ENCODE results near the gene SIGLEC12. TPM values are rescaled to one million over a fixed set of nuclear protein-coding genes. Genes with fewer than 3 reads are reported as not detected.

The SIGLEC12 gene
- total and polyA plus RNA-seq, 9 of the 15 experiments (the other 6 are each of a cell fraction or from before 2014, with no cell fraction given) = 0.08 to 1.3 (median 0.54) TPM

DNA sequence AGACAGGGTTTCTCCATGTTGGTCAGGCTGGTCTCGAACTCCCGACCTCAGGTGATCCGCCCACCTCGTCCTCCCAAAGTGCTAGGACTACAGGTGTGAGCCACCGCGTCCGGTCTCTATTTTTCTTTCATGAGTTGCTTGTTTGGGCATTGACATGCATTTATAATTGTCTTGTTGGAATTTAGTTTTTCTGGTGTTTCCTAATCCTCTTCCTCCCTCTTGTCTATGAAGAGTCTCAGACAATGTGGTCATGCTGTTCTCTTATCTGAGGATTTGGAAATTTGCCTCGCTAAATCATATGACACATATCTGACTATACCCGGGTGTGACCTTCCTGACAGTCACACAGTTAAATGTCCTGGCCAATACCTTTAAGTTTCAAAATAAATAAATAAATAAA is 30.6 kb downstream of the SIGLEC12 start (continued):
- TF ChIP-seq, protein P1, sequence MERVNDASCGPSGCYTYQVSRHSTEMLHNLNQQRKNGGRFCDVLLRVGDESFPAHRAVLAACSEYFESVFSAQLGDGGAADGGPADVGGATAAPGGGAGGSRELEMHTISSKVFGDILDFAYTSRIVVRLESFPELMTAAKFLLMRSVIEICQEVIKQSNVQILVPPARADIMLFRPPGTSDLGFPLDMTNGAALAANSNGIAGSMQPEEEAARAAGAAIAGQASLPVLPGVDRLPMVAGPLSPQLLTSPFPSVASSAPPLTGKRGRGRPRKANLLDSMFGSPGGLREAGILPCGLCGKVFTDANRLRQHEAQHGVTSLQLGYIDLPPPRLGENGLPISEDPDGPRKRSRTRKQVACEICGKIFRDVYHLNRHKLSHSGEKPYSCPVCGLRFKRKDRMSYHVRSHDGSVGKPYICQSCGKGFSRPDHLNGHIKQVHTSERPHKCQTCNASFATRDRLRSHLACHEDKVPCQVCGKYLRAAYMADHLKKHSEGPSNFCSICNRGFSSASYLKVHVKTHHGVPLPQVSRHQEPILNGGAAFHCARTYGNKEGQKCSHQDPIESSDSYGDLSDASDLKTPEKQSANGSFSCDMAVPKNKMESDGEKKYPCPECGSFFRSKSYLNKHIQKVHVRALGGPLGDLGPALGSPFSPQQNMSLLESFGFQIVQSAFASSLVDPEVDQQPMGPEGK (CRISPR knock-in tag; IDR thresholded peaks at IDR 0.05; ENCODE audit: borderline replicate concordance) = 0 out of 2 replicates have a peak, but pooled peaks have one; percentile 55
- TF ChIP-seq FOSL1 (tag; conservative IDR thresholded peaks at IDR 0.05) (peak; percentile 82), TRIM24 (IDR thresholded peaks at IDR 0.05) (peak; percentile 40 to 71; a peak in 2 of 4 replicates), SMARCE1 (IDR thresholded peaks at IDR 0.05) (peak; percentile 62; the same call in 1 of the 2 replicates), HDAC1 (IDR thresholded peaks at IDR 0.05) (peak in 1 of 2 experiments; percentile 48; a peak in 1 of 4 replicates), EP300 (IDR thresholded peaks at IDR 0.05; ENCODE audit: low read length) (peak; percentile 78), DACH1 (IDR thresholded peaks at IDR 0.05; ENCODE audit: partially characterized antibody) (no peak), ZNF668 (CRISPR knock-in tag; IDR thresholded peaks at IDR 0.05) (no peak), CBFA2T2 (conservative IDR thresholded peaks at IDR 0.05) (0 out of 2 replicates have a peak, but pooled peaks have one; percentile 10), NCOR1 (IDR thresholded peaks at IDR 0.05) (peak; percentile 64), TEAD4 (IDR thresholded peaks at IDR 0.05; ENCODE audit: low read length) (peak; percentile 33; the same call in 1 of the 2 replicates), TEAD4 (CRISPR knock-in tag; IDR thresholded peaks at IDR 0.05; ENCODE audit: borderline replicate concordance) (no peak), DPF2 (IDR thresholded peaks at IDR 0.05) (peak; percentile 67)
- TF ChIP-seq, protein P2, sequence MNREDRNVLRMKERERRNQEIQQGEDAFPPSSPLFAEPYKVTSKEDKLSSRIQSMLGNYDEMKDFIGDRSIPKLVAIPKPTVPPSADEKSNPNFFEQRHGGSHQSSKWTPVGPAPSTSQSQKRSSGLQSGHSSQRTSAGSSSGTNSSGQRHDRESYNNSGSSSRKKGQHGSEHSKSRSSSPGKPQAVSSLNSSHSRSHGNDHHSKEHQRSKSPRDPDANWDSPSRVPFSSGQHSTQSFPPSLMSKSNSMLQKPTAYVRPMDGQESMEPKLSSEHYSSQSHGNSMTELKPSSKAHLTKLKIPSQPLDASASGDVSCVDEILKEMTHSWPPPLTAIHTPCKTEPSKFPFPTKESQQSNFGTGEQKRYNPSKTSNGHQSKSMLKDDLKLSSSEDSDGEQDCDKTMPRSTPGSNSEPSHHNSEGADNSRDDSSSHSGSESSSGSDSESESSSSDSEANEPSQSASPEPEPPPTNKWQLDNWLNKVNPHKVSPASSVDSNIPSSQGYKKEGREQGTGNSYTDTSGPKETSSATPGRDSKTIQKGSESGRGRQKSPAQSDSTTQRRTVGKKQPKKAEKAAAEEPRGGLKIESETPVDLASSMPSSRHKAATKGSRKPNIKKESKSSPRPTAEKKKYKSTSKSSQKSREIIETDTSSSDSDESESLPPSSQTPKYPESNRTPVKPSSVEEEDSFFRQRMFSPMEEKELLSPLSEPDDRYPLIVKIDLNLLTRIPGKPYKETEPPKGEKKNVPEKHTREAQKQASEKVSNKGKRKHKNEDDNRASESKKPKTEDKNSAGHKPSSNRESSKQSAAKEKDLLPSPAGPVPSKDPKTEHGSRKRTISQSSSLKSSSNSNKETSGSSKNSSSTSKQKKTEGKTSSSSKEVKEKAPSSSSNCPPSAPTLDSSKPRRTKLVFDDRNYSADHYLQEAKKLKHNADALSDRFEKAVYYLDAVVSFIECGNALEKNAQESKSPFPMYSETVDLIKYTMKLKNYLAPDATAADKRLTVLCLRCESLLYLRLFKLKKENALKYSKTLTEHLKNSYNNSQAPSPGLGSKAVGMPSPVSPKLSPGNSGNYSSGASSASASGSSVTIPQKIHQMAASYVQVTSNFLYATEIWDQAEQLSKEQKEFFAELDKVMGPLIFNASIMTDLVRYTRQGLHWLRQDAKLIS (CRISPR knock-in tag; IDR thresholded peaks at IDR 0.05) = no peak
- TF ChIP-seq, protein P3, sequence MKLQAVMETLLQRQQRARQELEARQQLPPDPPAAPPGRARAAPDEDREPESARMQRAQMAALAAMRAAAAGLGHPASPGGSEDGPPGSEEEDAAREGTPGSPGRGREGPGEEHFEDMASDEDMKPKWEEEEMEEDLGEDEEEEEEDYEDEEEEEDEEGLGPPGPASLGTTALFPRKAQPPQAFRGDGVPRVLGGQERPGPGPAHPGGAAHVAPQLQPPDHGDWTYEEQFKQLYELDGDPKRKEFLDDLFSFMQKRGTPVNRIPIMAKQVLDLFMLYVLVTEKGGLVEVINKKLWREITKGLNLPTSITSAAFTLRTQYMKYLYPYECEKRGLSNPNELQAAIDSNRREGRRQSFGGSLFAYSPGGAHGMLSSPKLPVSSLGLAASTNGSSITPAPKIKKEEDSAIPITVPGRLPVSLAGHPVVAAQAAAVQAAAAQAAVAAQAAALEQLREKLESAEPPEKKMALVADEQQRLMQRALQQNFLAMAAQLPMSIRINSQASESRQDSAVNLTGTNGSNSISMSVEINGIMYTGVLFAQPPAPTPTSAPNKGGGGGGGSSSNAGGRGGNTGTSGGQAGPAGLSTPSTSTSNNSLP (IDR thresholded peaks at IDR 0.05; ENCODE audit: borderline replicate concordance, low read depth, low read length) = peak; percentile 51; the same call in 1 of the 2 replicates

Data from K562 (cell line).